Ectodermal cell (in vitro differentiated cells): ENCODE data around the gene CEACAM18.
"Not testable (repeated sequence)": the region's sequence is repeated elsewhere in the genome, so short reads cannot be mapped to it uniquely, and the experiment has no call there.

Experiments used
- H3K27ac ChIP-seq: 2 replicates; pipeline ENCODE4 v1.7.0; 2013; ENCODE audit warnings: mild to moderate bottlenecking, low read depth, low read length; ENCODE audit not compliant: insufficient read depth, poor library complexity, severe bottlenecking
- H3K27me3 ChIP-seq: 2 replicates; pipeline ENCODE4 v1.7.0; 2013; ENCODE audit warnings: mild to moderate bottlenecking, low read length; ENCODE audit not compliant: insufficient read depth, control insufficient read depth, poor library complexity, severe bottlenecking
- H3K36me3 ChIP-seq: one replicate; pipeline ENCODE4 v1.7.0; 2013; ENCODE audit warnings: low read length; ENCODE audit not compliant: control insufficient read depth, insufficient read depth
- H3K4me1 ChIP-seq: one replicate; pipeline ENCODE4 v1.7.0; 2013; ENCODE audit warnings: low read length; ENCODE audit not compliant: control insufficient read depth, insufficient read depth
- H3K4me3 ChIP-seq: 2 replicates; pipeline ENCODE4 v1.7.0; 2013; ENCODE audit warnings: low read depth, low read length, control low read depth; ENCODE audit not compliant: insufficient read depth
- H3K9me3 ChIP-seq: 2 replicates; pipeline ENCODE4 v1.7.0; 2013; ENCODE audit warnings: mild to moderate bottlenecking, low read length, moderate library complexity; ENCODE audit not compliant: control insufficient read depth
- WGBS, 2 experiments: methylation state at CpG; one replicate each; pipeline ENCODE4 v1.1.7; 2013; ENCODE audit warnings: missing lambda C conversion rate in 2 of 2; 5-methylcytosine and 5-hydroxymethylcytosine counted together

The CEACAM18 gene

GRCh38 chr19:51447510-51447909 is 30.8 kb upstream of the CEACAM18 start:
- H3K36me3 ChIP-seq, H3K4me3 ChIP-seq, H3K27ac ChIP-seq, H3K27me3 ChIP-seq, H3K9me3 ChIP-seq, H3K4me1 ChIP-seq: not testable (repeated sequence)
- 88 to 89% methylated on average over 3 of the region's 3 CpGs for WGBS, 2 experiments

DNA sequence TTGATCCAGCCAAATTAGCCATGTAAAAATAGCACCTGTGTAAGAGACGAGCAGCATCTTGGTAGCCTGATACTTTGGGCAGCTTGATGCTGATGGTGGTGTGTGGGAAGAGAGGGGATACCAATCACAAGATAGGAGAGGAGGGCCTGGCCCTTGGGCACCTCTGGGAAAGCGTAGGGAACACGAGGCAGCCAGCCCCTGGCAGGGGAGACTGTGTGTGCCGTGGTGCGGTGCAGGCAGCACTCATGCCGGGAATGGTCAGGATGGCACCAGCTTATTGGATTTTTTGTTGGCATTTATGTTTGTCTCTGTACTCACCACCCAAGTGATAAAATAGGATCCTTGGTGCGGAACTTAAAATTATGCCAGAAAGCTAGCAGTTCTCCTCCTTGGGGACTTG is 30.3 kb upstream of the CEACAM18 start:
- WGBS, 2 experiments = 88 to 92% methylated on average over 7 of the region's 7 CpGs
- no peak overlapping the region for H3K4me3 ChIP-seq
- H3K4me1 ChIP-seq = no peaks in the 10 kb centered on the region
- H3K9me3 ChIP-seq = no peaks in the 10 kb centered on the region
- H3K27me3 ChIP-seq = no peaks in the 10 kb centered on the region
- no peak overlapping the region for H3K27ac ChIP-seq
- H3K36me3 ChIP-seq = no peaks in the 10 kb centered on the region

- no peak overlapping the region for H3K27ac ChIP-seq
These were observed 29.8 kb upstream of the CEACAM18 start for GRCh38 chr19:51448411-51449016.

GRCh38 chr19:51450730-51451307 is 27.5 kb upstream of the CEACAM18 start:
- WGBS, 2 experiments = 88 to 89% methylated on average over 5 of the region's 5 CpGs
- H3K36me3 ChIP-seq = no peaks in the 10 kb centered on the region
- H3K9me3 ChIP-seq = no peaks in the 10 kb centered on the region
- no peak overlapping the region for H3K27ac ChIP-seq
- H3K4me1 ChIP-seq = no peaks in the 10 kb centered on the region
- H3K4me3 ChIP-seq = no peak overlapping the region
- no peaks in the 10 kb centered on the region for H3K27me3 ChIP-seq

More at GRCh38 chr19:51448411-51449016, 29.8 kb upstream of the CEACAM18 start:
- H3K9me3 ChIP-seq = no peaks in the 10 kb centered on the region
- no peaks in the 10 kb centered on the region for H3K4me1 ChIP-seq
- H3K27me3 ChIP-seq = no peaks in the 10 kb centered on the region
- 87 to 88% methylated on average over 13 of the region's 13 CpGs for WGBS, 2 experiments
- H3K4me3 ChIP-seq = no peak overlapping the region
- no peaks in the 10 kb centered on the region for H3K36me3 ChIP-seq

- Histone ChIP-seq H3K4me1 (no peaks in the 10 kb centered on the region), H3K4me3 (no peak overlapping the region), H3K36me3 (no peaks in the 10 kb centered on the region), H3K9me3 (no peaks in the 10 kb centered on the region), H3K27me3 (no peaks in the 10 kb centered on the region), H3K27ac (no peak overlapping the region)
- 85% methylated on average over 11 of the region's 11 CpGs for WGBS, 2 experiments
These were observed 21.6 kb upstream of the CEACAM18 start for GRCh38 chr19:51456541-51457290.

DNA sequence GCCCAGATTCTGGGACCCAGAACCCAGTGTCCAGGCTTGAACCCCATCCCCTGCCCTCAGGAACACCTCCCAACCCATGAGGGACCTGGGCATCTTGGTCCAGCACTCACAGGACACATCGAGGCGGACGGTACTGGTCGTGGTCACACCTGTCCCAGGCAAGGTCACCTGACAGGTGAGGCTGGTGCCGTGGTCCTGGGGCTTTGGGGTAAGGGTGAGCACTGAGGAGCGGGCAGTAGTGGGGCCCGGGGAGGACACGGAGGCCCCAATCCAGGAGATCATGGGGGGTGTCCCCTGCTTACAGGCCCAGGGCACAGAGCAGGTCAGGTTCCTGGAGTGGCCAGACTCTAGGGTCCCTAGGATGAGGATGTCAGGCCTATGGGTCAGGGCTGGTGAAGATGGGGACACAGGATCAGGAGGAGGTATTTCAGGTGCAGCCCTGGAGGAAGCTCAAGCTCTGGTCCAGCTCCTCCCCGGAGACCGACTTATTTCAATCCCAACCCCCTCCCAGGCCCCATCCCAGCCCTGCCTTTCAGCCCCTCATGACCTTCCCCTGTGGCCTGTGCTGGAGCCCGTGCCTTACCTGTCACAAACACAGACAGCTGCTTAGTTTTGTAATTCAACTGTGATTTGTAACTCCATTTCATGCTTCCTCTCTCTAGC is 20.9 kb upstream of the CEACAM18 start:
- 86 to 87% methylated on average over 11 of the region's 11 CpGs for WGBS, 2 experiments
- Histone ChIP-seq H3K9me3 (no peaks in the 10 kb centered on the region), H3K27me3 (no peaks in the 10 kb centered on the region), H3K4me1 (no peaks in the 10 kb centered on the region), H3K4me3 (no peak overlapping the region), H3K27ac (no peak overlapping the region), H3K36me3 (no peaks in the 10 kb centered on the region)

- Histone ChIP-seq H3K4me3 (no peak within 1 kb of the TSS), H3K27me3 (no peaks in the 10 kb centered on the region), H3K9me3 (no peaks in the 10 kb centered on the region), H3K4me1 (no peaks in the 10 kb centered on the region), H3K27ac (no peak within 1 kb of the TSS), H3K36me3 (no peaks in the 10 kb centered on the region)
- 82 to 90% methylated on average over 10 of the region's 10 CpGs for WGBS, 2 experiments
These were observed 20.2 kb upstream of the CEACAM18 start, which contains the start of gene SIGLEC8 for GRCh38 chr19:51458051-51458645. TSS of gene SIGLEC8 (minus strand) at chr19:51458454. CDS start at chr19:51458387, 67 bp downstream.

DNA sequence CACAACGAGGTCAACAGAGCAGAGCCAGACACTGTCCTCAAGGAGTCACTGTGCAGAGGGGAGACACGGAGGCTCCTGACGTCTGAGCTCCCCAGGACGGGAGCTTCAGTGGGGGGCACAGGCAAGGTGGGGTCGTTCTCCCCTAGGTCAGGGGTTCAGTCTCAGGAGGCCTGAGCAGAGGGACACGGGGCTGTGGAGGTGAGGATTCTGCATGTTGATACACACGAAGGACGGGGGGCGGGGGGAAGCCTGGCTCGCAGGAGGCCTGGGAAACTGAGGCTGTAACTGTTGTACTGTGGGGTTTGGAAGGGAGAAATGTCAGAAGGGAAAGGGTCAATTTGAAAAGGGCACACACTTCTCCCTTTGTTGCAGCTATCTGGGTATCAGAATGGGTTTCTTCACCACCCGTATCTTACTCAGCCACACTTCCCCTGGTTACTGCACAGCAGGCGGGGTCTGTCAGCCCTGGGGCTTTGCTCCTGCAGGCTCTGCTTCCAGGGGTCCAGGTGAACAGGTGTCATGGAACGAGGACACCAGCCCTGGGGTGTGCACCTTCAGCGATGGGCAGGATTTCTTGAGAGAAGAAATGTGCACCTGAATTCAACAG is 19.3 kb upstream of the CEACAM18 start:
- Histone ChIP-seq H3K4me1 (no peaks in the 10 kb centered on the region), H3K27me3 (no peaks in the 10 kb centered on the region), H3K4me3 (no peak overlapping the region), H3K36me3 (no peaks in the 10 kb centered on the region), H3K9me3 (no peaks in the 10 kb centered on the region), H3K27ac (no peak overlapping the region)
- 88% methylated on average over 14 of the region's 14 CpGs for WGBS, 2 experiments

GRCh38 chr19:51460164-51460992 is 18.0 kb upstream of the CEACAM18 start:
- no peak overlapping the region for H3K4me3 ChIP-seq
- H3K36me3 ChIP-seq = no peaks in the 10 kb centered on the region
- 80% methylated on average over 12 to 13 of the region's 13 CpGs for WGBS, 2 experiments

More at GRCh38 chr19:51460164-51460992, 18.0 kb upstream of the CEACAM18 start:
- Histone ChIP-seq H3K27me3 (peaks cover 13% of the 10 kb centered on the region), H3K27ac (no peak overlapping the region), H3K4me1 (no peaks in the 10 kb centered on the region), H3K9me3 (no peaks in the 10 kb centered on the region)
